Trophoblast cell (in vitro differentiated cells and primary cell): Measurements from ENCODE around the gene PLVAP.

Experiments
- DNase-seq, 2 donors: peaks; one replicate each; pipeline ENCODE4 v3.0.0-alpha.2; 2016
- H2AFZ ChIP-seq: 2 replicates; pipeline ENCODE4 v1.6.1; 2013; ENCODE audit warnings: low read length, moderate library complexity, mild to moderate bottlenecking; ENCODE audit not compliant: insufficient read depth, poor library complexity
- H2AK5ac ChIP-seq: 2 replicates; pipeline ENCODE4 v1.6.1; 2013; ENCODE audit warnings: mild to moderate bottlenecking, low read length
- H2BK120ac ChIP-seq: 2 replicates; pipeline ENCODE4 v1.6.1; 2013; ENCODE audit warnings: low read length, mild to moderate bottlenecking, moderate library complexity; ENCODE audit not compliant: insufficient read depth, poor library complexity
- H2BK12ac ChIP-seq: 2 replicates; pipeline ENCODE4 v1.6.1; 2013; ENCODE audit warnings: mild to moderate bottlenecking, low read length, moderate library complexity
- H2BK5ac ChIP-seq: 2 replicates; pipeline ENCODE4 v1.6.1; 2013; ENCODE audit warnings: low read length, low read depth, moderate library complexity, mild to moderate bottlenecking; ENCODE audit not compliant: poor library complexity
- H3K14ac ChIP-seq: 2 replicates; pipeline ENCODE4 v1.6.1; 2013; ENCODE audit warnings: mild to moderate bottlenecking, low read length
- H3K18ac ChIP-seq: 2 replicates; pipeline ENCODE4 v1.6.1; 2013; ENCODE audit warnings: mild to moderate bottlenecking, low read length
- H3K23ac ChIP-seq: 2 replicates; pipeline ENCODE4 v1.6.1; 2013; ENCODE audit warnings: low read length
- H3K27ac ChIP-seq: 2 replicates; pipeline ENCODE4 v1.5.1; 2013; ENCODE audit warnings: low read depth, mild to moderate bottlenecking, inconsistent platforms, low read length, moderate library complexity
- H3K27me3 ChIP-seq: 2 replicates; pipeline ENCODE4 v1.6.1; 2013; ENCODE audit warnings: inconsistent platforms, mild to moderate bottlenecking, low read length, moderate library complexity; ENCODE audit not compliant: insufficient read depth
- H3K36me3 ChIP-seq, 2 experiments: 1 replicate in 1 of 2; 2 replicates in 1 of 2; pipeline ENCODE4 v1.6.1; 2013; ENCODE audit warnings: low read length in 2 of 2, mild to moderate bottlenecking in 2 of 2, moderate library complexity in 1 of 2; ENCODE audit not compliant: insufficient read depth in 2 of 2, control insufficient read depth in 1 of 2
- H3K4ac ChIP-seq: 2 replicates; pipeline ENCODE4 v1.6.1; 2013; ENCODE audit warnings: low read depth, mild to moderate bottlenecking, low read length, moderate library complexity
- H3K4me1 ChIP-seq, 2 experiments: 1 replicate in 1 of 2; 2 replicates in 1 of 2; pipeline ENCODE4 v1.6.1; 2013; ENCODE audit warnings: low read length in 2 of 2, mild to moderate bottlenecking in 2 of 2, moderate library complexity in 1 of 2; ENCODE audit not compliant: insufficient read depth in 2 of 2, control insufficient read depth in 1 of 2
- H3K4me2 ChIP-seq: 2 replicates; pipeline ENCODE4 v1.6.1; 2013; ENCODE audit warnings: inconsistent platforms, mild to moderate bottlenecking, low read length, moderate library complexity
- H3K4me3 ChIP-seq: 2 replicates; pipeline ENCODE4 v1.5.1; 2013; ENCODE audit warnings: mild to moderate bottlenecking, low read depth, low read length, inconsistent platforms
- H3K79me1 ChIP-seq: one replicate; pipeline ENCODE4 v1.6.1; 2013; ENCODE audit warnings: low read length
- H3K79me2 ChIP-seq: 2 replicates; pipeline ENCODE4 v1.6.1; 2013; ENCODE audit warnings: low read length, mild to moderate bottlenecking; ENCODE audit not compliant: control insufficient read depth, insufficient read depth, poor library complexity
- H3K9ac ChIP-seq: 2 replicates; pipeline ENCODE4 v1.6.1; 2013; ENCODE audit warnings: mild to moderate bottlenecking, low read length
- H3K9me3 ChIP-seq: 2 replicates; pipeline ENCODE4 v1.6.1; 2013; ENCODE audit warnings: low read depth, mild to moderate bottlenecking, control low read depth, inconsistent platforms, low read length; ENCODE audit not compliant: insufficient read depth
- H4K12ac ChIP-seq: 2 replicates; pipeline ENCODE4 v1.6.1; 2013; ENCODE audit warnings: low read depth, mild to moderate bottlenecking, low read length, moderate library complexity
- H4K8ac ChIP-seq: 2 replicates; pipeline ENCODE4 v1.6.1; 2013; ENCODE audit warnings: low read depth, mild to moderate bottlenecking, low read length, moderate library complexity
- H4K91ac ChIP-seq: one replicate; pipeline ENCODE4 v1.6.1; 2013; ENCODE audit warnings: low read depth, mild to moderate bottlenecking, low read length, moderate library complexity
- WGBS: extraction: QIAGEN DNeasy Blood & Tissue Kit; methylation state at CpG from one replicate; pipeline ENCODE4 v1.1.7; 2013; ENCODE audit warnings: missing lambda C conversion rate; ENCODE audit not compliant: insufficient read length, insufficient coverage; ENCODE audit errors: extremely low coverage; 5-methylcytosine and 5-hydroxymethylcytosine counted together

PLVAP gene

DNA sequence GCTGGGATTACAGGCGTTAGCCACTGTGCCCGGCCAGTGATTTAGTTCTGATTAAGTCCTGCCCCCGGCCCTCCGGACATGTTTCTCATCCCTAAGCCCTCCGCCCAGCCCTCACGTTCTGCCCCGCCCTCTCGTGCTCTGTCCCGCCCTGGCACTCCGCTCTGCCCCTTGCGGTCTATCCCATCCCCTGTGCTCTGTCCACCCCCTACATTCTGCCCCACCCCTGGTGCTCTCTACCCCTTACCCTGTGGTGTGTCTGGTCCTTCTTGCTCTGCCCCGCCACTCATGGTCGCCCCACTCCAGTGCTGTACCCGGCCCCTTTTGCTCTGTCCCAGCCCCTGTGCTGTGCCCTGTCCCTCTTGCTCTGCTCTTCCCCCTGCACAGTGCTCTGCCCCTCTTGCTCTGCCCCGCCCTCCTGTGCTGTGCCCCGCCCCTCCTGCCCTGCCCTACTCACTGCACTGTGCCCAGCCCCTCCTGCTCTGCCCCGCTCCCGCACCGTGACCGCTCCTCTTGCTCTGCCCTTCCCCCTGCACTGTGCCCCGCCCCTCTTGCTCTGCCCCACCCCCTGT is 36.8 kb downstream of the PLVAP start:
- Histone ChIP-seq H3K18ac (no peak overlapping the region), H3K4ac (no peak overlapping the region), H2BK5ac (no peak overlapping the region), H3K9me3 (no peaks in the 10 kb centered on the region), H2BK120ac (no peak overlapping the region), H3K4me2 (no peak overlapping the region), H4K8ac (no peak overlapping the region), H2AK5ac (no peak overlapping the region), H3K79me1 (peaks cover 11% of the 10 kb centered on the region), H3K4me3 (no peak overlapping the region), H3K36me3 (peaks cover 4 to 5% of the 10 kb centered on the region in 2 experiments), H3K27me3 (no peaks in the 10 kb centered on the region), H4K12ac (no peak overlapping the region), H3K9ac (no peak overlapping the region), H2AFZ (no peak overlapping the region), H3K4me1 (peaks cover 8 to 10% of the 10 kb centered on the region in 2 experiments), H4K91ac (no peak overlapping the region), H3K27ac (no peak overlapping the region), H3K79me2 (peaks cover 2% of the 10 kb centered on the region), H2BK12ac (no peak overlapping the region), H3K14ac (no peak overlapping the region), H3K23ac (no peak overlapping the region)
- WGBS, result no CpG with 5 or more reads among the region's 21 CpGs
- DNase-seq, result no peak

GRCh38 chr19:17339088-17339741 is 37.9 kb downstream of the PLVAP start:
- Histone ChIP-seq H3K9ac (no peak overlapping the region), H2BK12ac (no peak overlapping the region), H3K27ac (no peak overlapping the region), H3K4me1 (peaks cover 13% of the 10 kb centered on the region in 2 experiments), H2BK120ac (no peak overlapping the region), H2BK5ac (no peak overlapping the region), H2AK5ac (no peak overlapping the region), H3K36me3 (peaks cover 4 to 5% of the 10 kb centered on the region in 2 experiments), H3K18ac (no peak overlapping the region), H3K79me2 (peaks cover 5% of the 10 kb centered on the region), H3K4ac (no peak overlapping the region), H3K27me3 (no peaks in the 10 kb centered on the region), H3K79me1 (peaks cover 19% of the 10 kb centered on the region), H4K91ac (no peak overlapping the region), H3K9me3 (no peaks in the 10 kb centered on the region), H3K4me2 (no peak overlapping the region), H4K12ac (no peak overlapping the region), H3K23ac (no peak overlapping the region), H2AFZ (no peak overlapping the region), H3K4me3 (no peak overlapping the region), H3K14ac (no peak overlapping the region), H4K8ac (no peak overlapping the region)
- DNase-seq, result no peak
- no CpG with 5 or more reads among the region's 34 CpGs for WGBS

DNA sequence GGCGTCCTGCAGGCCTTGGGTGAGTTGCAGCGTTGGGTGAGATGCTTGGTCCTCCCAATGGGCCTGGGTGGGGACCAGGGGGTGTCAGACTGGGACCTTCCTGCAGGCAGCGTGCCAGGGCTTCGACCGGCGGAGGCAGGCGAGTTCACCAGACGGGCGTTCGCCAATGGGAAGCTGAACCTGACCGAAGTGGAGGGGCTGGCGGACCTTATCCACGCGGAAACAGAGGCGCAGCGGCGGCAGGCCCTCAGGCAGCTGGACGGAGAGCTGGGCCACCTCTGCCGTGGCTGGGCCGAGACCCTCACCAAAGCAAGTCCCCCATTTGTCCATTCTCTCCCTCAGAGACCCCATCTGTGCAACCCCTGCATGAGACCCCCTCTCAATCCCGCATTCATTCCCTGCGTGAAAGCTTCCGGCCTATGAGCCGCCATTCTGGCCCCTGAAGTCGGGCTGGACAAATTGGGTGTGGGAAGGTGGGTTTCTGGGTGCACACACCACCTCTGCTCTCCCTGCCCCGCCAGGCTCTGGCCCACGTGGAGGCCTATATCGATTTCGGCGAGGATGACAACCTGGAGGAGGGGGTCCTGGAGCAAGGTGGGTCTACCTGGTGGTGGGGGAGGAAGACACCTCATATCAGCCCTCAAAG is 38.6 kb downstream of the PLVAP start:
- Histone ChIP-seq H4K91ac (no peak overlapping the region), H2AK5ac (peak overlapping the region; percentile 49), H3K14ac (no peak overlapping the region), H3K36me3 (peaks cover 4 to 5% of the 10 kb centered on the region in 2 experiments), H3K4ac (no peak overlapping the region), H3K18ac (peak overlapping the region; percentile 51), H2BK120ac (no peak overlapping the region), H2AFZ (peak overlapping the region; percentile 56), H3K79me1 (peaks cover 26% of the 10 kb centered on the region), H3K4me2 (peak overlapping the region; percentile 97), H3K4me1 (peaks cover 19 to 20% of the 10 kb centered on the region in 2 experiments), H3K9me3 (peaks cover 2% of the 10 kb centered on the region), H3K9ac (no peak overlapping the region), H2BK5ac (no peak overlapping the region), H3K23ac (no peak overlapping the region), H3K79me2 (peaks cover 5% of the 10 kb centered on the region), H4K8ac (no peak overlapping the region), H3K4me3 (peak overlapping the region; percentile 77), H3K27ac (no peak overlapping the region), H4K12ac (peak overlapping the region; percentile 34), H3K27me3 (no peaks in the 10 kb centered on the region), H2BK12ac (no peak overlapping the region)
- no CpG with 5 or more reads among the region's 30 CpGs for whole genome bisulfite sequencing
- DNase-seq, result no peak

GRCh38 chr19:17337675-17338432 is 39.3 kb downstream of the PLVAP start:
- Histone ChIP-seq H3K4me1 (peaks cover 19 to 20% of the 10 kb centered on the region in 2 experiments), H3K4ac (peak overlapping the region; percentile 1), H3K18ac (peak overlapping the region; percentile 51), H3K4me3 (peak overlapping the region; percentile 77), H3K27ac (no peak overlapping the region), H3K23ac (no peak overlapping the region), H3K36me3 (peaks cover 4 to 5% of the 10 kb centered on the region in 2 experiments), H2BK120ac (peak overlapping the region; percentile 9), H3K79me1 (peaks cover 26% of the 10 kb centered on the region), H2BK5ac (no peak overlapping the region), H3K79me2 (peaks cover 5% of the 10 kb centered on the region), H3K9me3 (peaks cover 2% of the 10 kb centered on the region), H3K4me2 (peak overlapping the region; percentile 97), H3K9ac (peak overlapping the region; percentile 80), H3K27me3 (no peaks in the 10 kb centered on the region), H4K8ac (peak overlapping the region; percentile 89), H3K14ac (peak overlapping the region; percentile 65), H2BK12ac (no peak overlapping the region), H2AK5ac (peak overlapping the region; percentile 49), H4K91ac (peak overlapping the region; percentile 60), H2AFZ (peak overlapping the region; percentile 56), H4K12ac (peak overlapping the region; percentile 66)
- peak in 1 of 2 donors; percentile 25 for DNase-seq
- no CpG with 5 or more reads among the region's 50 CpGs for WGBS
